Measurements from ENCODE around the gene CITED2. TPM values are rescaled to one million over a fixed set of nuclear protein-coding genes. Genes with fewer than 3 reads are reported as not detected.

CITED2 gene
- total RNA-seq, 4 donors from 2014 or later: 67.7 to 122 (median 83.1) TPM

DNA sequence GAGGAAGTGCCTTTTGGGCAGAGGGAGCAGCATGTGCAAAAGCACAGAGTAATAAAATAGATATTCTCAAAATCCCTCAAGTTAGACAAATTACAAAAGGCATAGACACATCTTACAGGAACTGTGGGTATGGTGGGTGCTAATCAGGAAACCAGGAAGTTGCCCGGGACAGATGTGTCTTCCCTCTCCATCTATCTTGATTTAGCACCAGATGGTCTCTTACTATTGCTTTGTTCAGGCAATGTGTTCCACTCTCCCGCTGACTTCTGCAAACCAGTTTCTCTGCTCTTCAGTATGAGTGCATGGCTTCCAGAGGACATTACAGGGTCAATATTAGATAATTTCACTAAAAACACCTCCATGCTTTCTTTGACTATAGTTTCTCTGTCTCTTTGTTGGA lies 13.2 kb downstream of the CITED2 start:
- Histone ChIP-seq H3K4me3 (no peak overlapping the region), H3K27ac (no peak overlapping the region), H3K4me1 (no peaks in the 10 kb centered on the region), H3K27me3 (no peaks in the 10 kb centered on the region), H3K9me3 (no peaks in the 10 kb centered on the region), H3K36me3 (no peaks in the 10 kb centered on the region)
- TF ChIP-seq, protein P1, sequence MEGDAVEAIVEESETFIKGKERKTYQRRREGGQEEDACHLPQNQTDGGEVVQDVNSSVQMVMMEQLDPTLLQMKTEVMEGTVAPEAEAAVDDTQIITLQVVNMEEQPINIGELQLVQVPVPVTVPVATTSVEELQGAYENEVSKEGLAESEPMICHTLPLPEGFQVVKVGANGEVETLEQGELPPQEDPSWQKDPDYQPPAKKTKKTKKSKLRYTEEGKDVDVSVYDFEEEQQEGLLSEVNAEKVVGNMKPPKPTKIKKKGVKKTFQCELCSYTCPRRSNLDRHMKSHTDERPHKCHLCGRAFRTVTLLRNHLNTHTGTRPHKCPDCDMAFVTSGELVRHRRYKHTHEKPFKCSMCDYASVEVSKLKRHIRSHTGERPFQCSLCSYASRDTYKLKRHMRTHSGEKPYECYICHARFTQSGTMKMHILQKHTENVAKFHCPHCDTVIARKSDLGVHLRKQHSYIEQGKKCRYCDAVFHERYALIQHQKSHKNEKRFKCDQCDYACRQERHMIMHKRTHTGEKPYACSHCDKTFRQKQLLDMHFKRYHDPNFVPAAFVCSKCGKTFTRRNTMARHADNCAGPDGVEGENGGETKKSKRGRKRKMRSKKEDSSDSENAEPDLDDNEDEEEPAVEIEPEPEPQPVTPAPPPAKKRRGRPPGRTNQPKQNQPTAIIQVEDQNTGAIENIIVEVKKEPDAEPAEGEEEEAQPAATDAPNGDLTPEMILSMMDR (IDR thresholded peaks at IDR 0.05): no peak
- no peak for TF ChIP-seq POLR2A (IDR thresholded peaks at IDR 0.05)
- no peak for DNase-seq

DNA sequence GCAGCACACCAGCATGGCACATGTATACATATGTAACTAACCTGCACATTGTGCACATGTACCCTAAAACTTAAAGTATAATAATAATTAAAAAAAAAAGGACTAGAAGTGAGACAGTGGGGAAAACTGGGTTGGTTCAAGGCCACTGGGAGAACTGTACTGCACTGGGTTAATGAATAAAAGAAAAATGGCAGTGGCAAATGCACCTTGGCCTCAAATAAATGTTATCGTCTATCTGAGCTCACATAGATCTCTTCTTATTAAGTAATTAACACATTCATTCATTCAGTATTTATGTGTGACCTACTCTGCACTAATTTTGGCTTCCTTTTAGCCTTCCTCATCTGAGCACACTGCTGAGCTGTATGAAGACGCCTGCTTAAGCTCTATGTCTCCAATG lies 17.5 kb downstream of the CITED2 start:
- Histone ChIP-seq H3K27ac (no peak overlapping the region), H3K9me3 (no peaks in the 10 kb centered on the region), H3K36me3 (no peaks in the 10 kb centered on the region), H3K4me3 (no peak overlapping the region), H3K4me1 (no peaks in the 10 kb centered on the region), H3K27me3 (no peaks in the 10 kb centered on the region)
- TF ChIP-seq, protein P1 (IDR thresholded peaks at IDR 0.05): no peak
- TF ChIP-seq POLR2A (IDR thresholded peaks at IDR 0.05): no peak
- no peak for DNase-seq

DNA sequence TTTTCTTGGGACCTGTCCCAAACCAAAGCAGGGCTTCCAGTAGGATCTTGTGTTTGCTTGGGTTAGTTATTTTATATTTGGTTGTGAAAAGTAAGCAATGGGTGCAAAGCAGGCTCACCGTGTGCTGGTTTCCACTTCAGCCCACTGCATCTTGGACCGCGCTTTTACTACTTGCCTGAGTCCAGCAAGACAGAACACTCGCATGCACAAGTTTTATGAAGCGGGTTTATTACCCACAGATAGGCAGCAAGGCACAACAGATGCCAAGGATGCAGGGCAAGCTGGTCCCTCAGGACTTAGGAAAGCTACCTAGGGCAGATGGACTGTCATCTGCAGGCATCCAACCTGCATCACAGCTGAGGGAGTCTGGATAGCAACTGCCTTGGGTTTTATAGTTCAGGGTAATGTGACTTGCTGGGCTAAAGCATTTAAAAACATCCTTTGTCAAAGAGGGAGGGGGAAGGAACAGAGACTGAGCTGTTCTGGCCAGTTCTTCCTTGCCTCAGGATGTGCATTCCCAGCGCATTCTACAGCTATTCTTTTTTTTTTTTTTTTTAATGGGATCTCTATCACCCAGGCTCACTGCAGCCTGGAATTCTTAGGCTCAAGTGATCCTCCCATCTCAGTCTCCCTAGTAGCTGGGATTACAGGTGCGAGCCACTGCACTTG lies 18.5 kb downstream of the CITED2 start:
- no peak for TF ChIP-seq POLR2A (IDR thresholded peaks at IDR 0.05)
- TF ChIP-seq, protein P1 (IDR thresholded peaks at IDR 0.05): no peak
- no peak for DNase-seq
- no peaks in the 10 kb centered on the region for H3K4me1 ChIP-seq
- no peak overlapping the region for H3K27ac ChIP-seq
- no peaks in the 10 kb centered on the region for H3K27me3 ChIP-seq
- no peaks in the 10 kb centered on the region for H3K36me3 ChIP-seq
- H3K4me3 ChIP-seq: no peak overlapping the region
- H3K9me3 ChIP-seq: no peaks in the 10 kb centered on the region

DNA sequence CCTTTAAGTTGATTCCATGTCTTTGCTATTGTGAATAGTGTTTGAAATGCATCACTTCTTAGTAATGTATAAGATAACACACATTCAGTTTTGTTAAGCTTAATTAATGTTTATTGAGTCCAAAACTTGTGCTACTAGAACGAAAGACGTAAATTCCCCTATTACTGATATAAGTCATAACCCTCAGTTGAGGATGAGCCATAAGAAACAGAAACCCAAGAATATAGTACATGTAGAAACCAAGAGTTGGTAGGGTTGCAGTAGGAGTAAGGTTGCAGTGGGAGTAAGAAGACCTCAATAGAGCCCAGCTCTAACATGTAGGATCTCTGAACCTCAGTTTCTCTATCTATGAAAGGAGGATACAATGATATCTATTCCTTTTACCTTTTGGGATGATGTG lies 19.3 kb downstream of the CITED2 start:
- Histone ChIP-seq H3K27ac (no peak overlapping the region), H3K4me3 (no peak overlapping the region), H3K27me3 (no peaks in the 10 kb centered on the region), H3K36me3 (no peaks in the 10 kb centered on the region), H3K9me3 (no peaks in the 10 kb centered on the region), H3K4me1 (no peaks in the 10 kb centered on the region)
- no peak for TF ChIP-seq POLR2A (IDR thresholded peaks at IDR 0.05)
- TF ChIP-seq, protein P1 (IDR thresholded peaks at IDR 0.05): no peak
- DNase-seq: no peak

DNA sequence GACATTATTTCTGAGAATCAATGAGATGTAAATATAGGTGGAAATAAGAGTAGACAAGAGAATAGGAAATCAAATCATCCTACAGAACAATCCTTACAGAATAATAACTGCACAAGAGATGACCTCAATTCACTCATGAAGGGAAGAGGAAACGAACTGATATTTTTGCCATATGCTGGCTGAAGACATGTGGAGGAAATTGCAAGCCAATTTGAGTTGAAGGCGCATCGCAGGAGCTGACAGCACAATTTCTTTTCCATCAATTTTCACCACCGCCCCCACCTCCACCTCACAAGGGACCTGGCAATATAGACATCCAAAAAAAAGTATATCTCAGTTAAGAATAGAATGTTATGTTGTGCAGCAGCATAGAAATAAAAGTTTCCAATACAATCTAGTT lies 20.3 kb downstream of the CITED2 start:
- Histone ChIP-seq H3K4me3 (no peak overlapping the region), H3K9me3 (no peaks in the 10 kb centered on the region), H3K27ac (no peak overlapping the region), H3K27me3 (no peaks in the 10 kb centered on the region), H3K36me3 (no peaks in the 10 kb centered on the region), H3K4me1 (no peaks in the 10 kb centered on the region)
- TF ChIP-seq, protein P1 (IDR thresholded peaks at IDR 0.05): no peak
- TF ChIP-seq POLR2A (IDR thresholded peaks at IDR 0.05): no peak
- no peak for DNase-seq
